A673 (cell line): ENCODE results near the gene CLDN14.

Source experiments
- EZH2 ChIP-seq: fragments of 200-600 bp; sonication (generic); IDR thresholded peaks from 2 replicates; pipeline ENCODE4 v1.6.1; 2017; ENCODE audit warnings: borderline replicate concordance, low read depth, mild to moderate bottlenecking, mixed read lengths, antibody characterized with exemption, low read length; ENCODE audit not compliant: poor library complexity, severe bottlenecking
- TF ChIP-seq, protein P1 (sequence below): fragments of 300-800, 200-600 bp; sonication (generic); conservative IDR thresholded peaks from 2 replicates; pipeline ENCODE4 v1.5.1; 2017; ENCODE audit warnings: low read depth, mild to moderate bottlenecking, antibody characterized with exemption, low read length, moderate library complexity, mixed read lengths

DNA sequence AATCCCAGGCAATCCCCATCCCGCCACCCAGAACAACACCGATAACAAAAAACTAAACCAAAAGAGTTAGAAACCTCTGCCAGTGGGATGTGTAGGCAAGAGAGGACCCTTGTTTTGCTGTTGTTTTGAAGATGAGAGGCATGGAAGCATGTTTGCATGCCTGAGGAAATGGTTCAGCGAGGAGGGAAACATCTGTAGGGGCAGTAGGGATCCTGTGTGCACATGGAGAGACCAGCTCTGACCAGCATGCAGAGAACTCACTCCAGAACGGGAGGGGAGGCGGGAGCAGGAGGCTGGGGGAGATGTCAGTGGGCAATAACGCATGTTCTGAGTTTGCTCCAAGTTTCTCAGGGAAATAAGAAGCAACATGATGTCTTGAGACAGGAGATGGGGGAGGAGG lies 5.3 kb downstream of the CLDN14 start:
- TF ChIP-seq, protein P1, sequence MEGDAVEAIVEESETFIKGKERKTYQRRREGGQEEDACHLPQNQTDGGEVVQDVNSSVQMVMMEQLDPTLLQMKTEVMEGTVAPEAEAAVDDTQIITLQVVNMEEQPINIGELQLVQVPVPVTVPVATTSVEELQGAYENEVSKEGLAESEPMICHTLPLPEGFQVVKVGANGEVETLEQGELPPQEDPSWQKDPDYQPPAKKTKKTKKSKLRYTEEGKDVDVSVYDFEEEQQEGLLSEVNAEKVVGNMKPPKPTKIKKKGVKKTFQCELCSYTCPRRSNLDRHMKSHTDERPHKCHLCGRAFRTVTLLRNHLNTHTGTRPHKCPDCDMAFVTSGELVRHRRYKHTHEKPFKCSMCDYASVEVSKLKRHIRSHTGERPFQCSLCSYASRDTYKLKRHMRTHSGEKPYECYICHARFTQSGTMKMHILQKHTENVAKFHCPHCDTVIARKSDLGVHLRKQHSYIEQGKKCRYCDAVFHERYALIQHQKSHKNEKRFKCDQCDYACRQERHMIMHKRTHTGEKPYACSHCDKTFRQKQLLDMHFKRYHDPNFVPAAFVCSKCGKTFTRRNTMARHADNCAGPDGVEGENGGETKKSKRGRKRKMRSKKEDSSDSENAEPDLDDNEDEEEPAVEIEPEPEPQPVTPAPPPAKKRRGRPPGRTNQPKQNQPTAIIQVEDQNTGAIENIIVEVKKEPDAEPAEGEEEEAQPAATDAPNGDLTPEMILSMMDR, result no peak
- no peak for TF ChIP-seq EZH2
